ENCODE results near the gene ENTPD2. TPM values are rescaled to one million over a fixed set of nuclear protein-coding genes. Genes with fewer than 3 reads are reported as not detected.

ENTPD2 gene
- total and polyA plus RNA-seq, 2 donors (not counting 1 experiment from before 2014, with no cell fraction given): not detected

DNA sequence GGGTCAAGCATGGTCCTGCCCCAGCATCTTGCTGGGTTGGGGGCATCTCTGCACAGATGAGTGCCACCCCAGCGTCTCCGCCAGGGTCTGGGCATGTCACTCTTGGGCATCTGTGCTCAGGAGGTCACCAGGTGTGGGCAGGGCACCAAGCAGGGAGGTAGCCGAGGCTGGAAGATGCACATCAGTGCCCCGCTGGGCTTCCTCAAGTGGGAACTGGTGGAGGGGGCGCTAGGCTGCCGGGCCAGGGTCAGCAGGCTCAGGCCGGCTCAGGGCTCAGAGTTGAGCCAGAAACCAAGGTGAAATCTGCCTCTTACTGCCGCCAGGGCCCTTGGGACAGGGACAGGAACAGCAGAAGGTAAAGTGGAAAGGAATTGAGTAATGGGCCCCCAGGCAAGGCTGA, 17.9 kb downstream of the ENTPD2 start:
- no peak overlapping the region for H3K27ac Mint-ChIP-seq
- intact Hi-C loops (cut with micrococcal nuclease): loop anchor here (1.0 to 2.0 kb wide), 3 partner anchors 32 to 249 kb away; partner anchors contain the start of gene AJM1
- 97% methylated on average over 8 of the region's 8 CpGs for WGBS (ENCODE audit: insufficient coverage)

More for the DNA sequence above, 17.9 kb downstream of the ENTPD2 start:
- ChIA-PET CTCF (interaction anchor here (0.6 to 3.9 kb wide), 45 partner anchors 10 to 293 kb away, joined by 3 to 106 read pairs (median 5); partner anchors contain the start of genes AJM1, C8G, CLIC3 and FBXW5), POLR2A (no interaction called here)
- TF ChIP-seq CTCF (IDR thresholded peaks at IDR 0.05): no peak
- no peak for TF ChIP-seq EZH2 (IDR thresholded peaks at IDR 0.05; ENCODE audit: borderline replicate concordance, insufficient read depth, low read depth, low read length, poor library complexity, severe bottlenecking)
- Histone ChIP-seq H3K4me1 (ENCODE audit: control insufficient read depth in 2 of 2, insufficient read depth in 2 of 2, low read length in 2 of 2) (peaks cover 41 to 45% of the 10 kb centered on the region in 2 donors), H3K4me3 (ENCODE audit: control extremely low read depth in 1 of 5, extremely low read depth in 1 of 5, insufficient read depth in 1 of 5, low read depth in 2 of 5, low read length in 4 of 5) (no peak overlapping the region), H4K20me1 (ENCODE audit: control insufficient read depth, insufficient read depth, low read length, poor library complexity, severe bottlenecking) (no peaks in the 10 kb centered on the region), H3K9ac (ENCODE audit: low read length) (no peak overlapping the region), H3K79me2 (ENCODE audit: control insufficient read depth, insufficient read depth, low read length) (peaks cover 11% of the 10 kb centered on the region), H2AFZ (ENCODE audit: insufficient read depth, low read depth, low read length, poor library complexity, severe bottlenecking) (no peak overlapping the region), H3K9me3 (ENCODE audit: control extremely low read depth in 1 of 3, control insufficient read depth in 2 of 3, insufficient read depth in 1 of 3, low read length in 2 of 3) (peaks cover 0 to 8% (median 0%) of the 10 kb centered on the region in 3 donors), H3K36me3 (replicated peaks in 1 of 2; ENCODE audit: control extremely low read depth in 1 of 2, control insufficient read depth in 1 of 2, extremely low read depth in 1 of 2, insufficient read depth in 2 of 2, low read length in 1 of 2) (no peaks in the 10 kb centered on the region), H3K27me3 (replicated peaks in 1 of 4; ENCODE audit: control extremely low read depth in 1 of 4, control insufficient read depth in 3 of 4, insufficient read depth in 4 of 4, low read length in 3 of 4) (peaks cover 0 to 6% (median 0%) of the 10 kb centered on the region in 4 experiments), H3K27ac (ENCODE audit: low read length in 2 of 2) (no peak overlapping the region), H3K4me2 (replicated peaks; ENCODE audit: low read depth, low read length, poor library complexity, severe bottlenecking) (no peak overlapping the region)
- Mint-ChIP-seq H3K27me3 (no peaks in the 10 kb centered on the region), H3K4me1 (peaks cover 37% of the 10 kb centered on the region), H3K9me3 (ENCODE audit: insufficient read depth) (no peaks in the 10 kb centered on the region), H3K4me3 (no peak overlapping the region)
- DNase-seq (no peak), ATAC-seq (ENCODE audit: low read depth) (no peak)
